ENCODE results near the gene ACHE. TPM values are rescaled to one million over a fixed set of nuclear protein-coding genes. Genes with fewer than 3 reads are reported as not detected.

The ACHE gene
- total RNA-seq, 1 experiment from 2014 or later, result 7.0 TPM

DNA sequence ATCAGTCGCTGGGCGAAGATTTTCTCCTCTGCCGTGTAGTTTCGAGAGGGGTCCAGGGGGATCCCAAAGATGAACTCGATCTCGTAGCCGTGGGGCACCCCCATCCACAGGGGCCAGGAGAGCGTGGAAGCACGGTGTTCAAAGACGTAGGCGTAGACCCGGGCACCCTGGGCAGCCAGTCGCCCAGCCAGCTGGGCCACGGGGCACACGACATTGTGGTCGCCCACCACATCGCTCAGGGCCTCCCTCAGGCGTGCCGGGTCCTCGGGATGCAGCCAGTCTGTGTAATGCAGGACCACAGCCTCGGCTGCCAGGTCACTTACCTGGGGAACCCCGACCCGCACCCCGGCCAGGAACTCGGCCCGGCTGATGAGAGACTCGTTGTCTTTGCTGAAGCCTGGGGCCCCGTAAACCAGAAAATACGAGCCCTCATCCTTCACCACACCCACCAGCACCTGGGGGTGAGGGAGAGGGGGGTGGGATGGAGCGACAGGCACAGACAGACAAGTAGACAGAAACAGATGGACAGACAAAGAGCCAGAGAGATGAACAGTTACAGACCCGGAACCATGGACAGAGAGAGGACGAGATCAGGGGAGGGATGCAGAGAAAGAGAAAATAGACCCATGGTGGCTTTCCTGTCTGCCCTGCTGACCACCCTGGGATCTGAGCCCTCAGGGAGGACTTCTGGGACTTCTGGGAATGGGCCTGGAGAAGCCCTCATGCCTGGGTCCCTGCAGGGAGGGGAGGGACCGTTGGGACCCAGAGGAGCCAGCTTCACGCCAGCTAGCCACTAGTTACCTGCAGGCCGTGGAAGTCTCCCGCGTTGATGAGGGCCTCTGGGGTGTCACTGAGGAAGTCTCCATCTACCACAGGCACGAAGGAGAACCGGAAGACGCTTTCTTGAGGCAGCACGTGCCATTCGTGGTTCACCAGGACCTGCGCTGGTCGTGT is 3.0 kb downstream of the ACHE start:
- WGBS (ENCODE audit: extremely low coverage, insufficient read length, low lambda C conversion rate), result no CpG with 5 or more reads among the region's 44 CpGs
- peaks cover 10 to 13% (median 10%) of the 10 kb centered on the region in 3 experiments; a peak in 6 of 7 replicates for H3K36me3 Mint-ChIP-seq (ENCODE audit: insufficient read depth in 1 of 3, low read depth in 3 of 3)
- Histone ChIP-seq H3K56ac (ENCODE audit: insufficient read length, low read depth, low read length) (no peak overlapping the region), H3K4ac (ENCODE audit: low read depth, low read length) (no peak overlapping the region), H2BK5ac (ENCODE audit: insufficient read length, low read length) (no peak overlapping the region), H3K9me3 (ENCODE audit: control insufficient read depth, low read depth, low read length) (no peaks in the 10 kb centered on the region), H2AK5ac (ENCODE audit: insufficient read length, low read length) (no peak overlapping the region), H2BK15ac (ENCODE audit: low read depth, low read length) (no peak overlapping the region), H3K23ac (ENCODE audit: insufficient read length, low read depth, low read length) (no peak overlapping the region), H2AFZ (ENCODE audit: low read length) (no peak overlapping the region), H4K91ac (ENCODE audit: insufficient read length, low read depth, low read length) (no peak overlapping the region), H4K8ac (replicated peaks; ENCODE audit: insufficient read length, low read depth, low read length) (no peak overlapping the region), H3K14ac (ENCODE audit: insufficient read depth, low read length) (no peak overlapping the region), H4K5ac (ENCODE audit: insufficient read length, low read depth, low read length) (no peak overlapping the region), H3K4me2 (ENCODE audit: insufficient read depth, insufficient read length, low read length) (no peak overlapping the region), H3K4me1 (ENCODE audit: insufficient read depth, low read length) (peaks cover 2% of the 10 kb centered on the region; the same call in 1 of the 2 replicates), H3K79me2 (ENCODE audit: insufficient read depth, low read length) (peaks cover 5% of the 10 kb centered on the region; the same call in 1 of the 2 replicates), H3K18ac (ENCODE audit: insufficient read length, low read depth, low read length) (no peak overlapping the region), H3K27ac (ENCODE audit: insufficient read length, low read depth, low read length) (no peak overlapping the region), H3T11ph (ENCODE audit: low read length) (no peak overlapping the region), H3K27me3 (ENCODE audit: insufficient read depth, low read length) (peaks cover 7% of the 10 kb centered on the region), H4K20me1 (ENCODE audit: control insufficient read depth, insufficient read depth, insufficient read length) (no peaks in the 10 kb centered on the region), H3K9ac (ENCODE audit: extremely low read depth, insufficient read length, low read length) (no peak overlapping the region), H2BK20ac (ENCODE audit: low read depth, low read length, poor library complexity, severe bottlenecking) (no peak overlapping the region), H2BK120ac (ENCODE audit: low read depth, low read length, poor library complexity, severe bottlenecking) (no peak overlapping the region), H2BK12ac (ENCODE audit: insufficient read length, low read depth, low read length) (no peak overlapping the region), H3K79me1 (ENCODE audit: insufficient read depth, low read depth, low read length, poor library complexity, severe bottlenecking) (no peaks in the 10 kb centered on the region), H3K23me2 (ENCODE audit: insufficient read length, low read depth, low read length, poor library complexity, severe bottlenecking) (peaks cover 36% of the 10 kb centered on the region)
- peaks cover 31 to 35% of the 10 kb centered on the region in 2 experiments for H3K4me1 Mint-ChIP-seq
- H3K27me3 Mint-ChIP-seq (ENCODE audit: low read depth), result peaks cover 19% of the 10 kb centered on the region
- DNase-seq, result no peak
- peak overlapping the region in 1 of 2 experiments; percentile 40; a peak in 2 of 5 replicates for H3K4me3 Mint-ChIP-seq
- TF ChIP-seq, protein P1, sequence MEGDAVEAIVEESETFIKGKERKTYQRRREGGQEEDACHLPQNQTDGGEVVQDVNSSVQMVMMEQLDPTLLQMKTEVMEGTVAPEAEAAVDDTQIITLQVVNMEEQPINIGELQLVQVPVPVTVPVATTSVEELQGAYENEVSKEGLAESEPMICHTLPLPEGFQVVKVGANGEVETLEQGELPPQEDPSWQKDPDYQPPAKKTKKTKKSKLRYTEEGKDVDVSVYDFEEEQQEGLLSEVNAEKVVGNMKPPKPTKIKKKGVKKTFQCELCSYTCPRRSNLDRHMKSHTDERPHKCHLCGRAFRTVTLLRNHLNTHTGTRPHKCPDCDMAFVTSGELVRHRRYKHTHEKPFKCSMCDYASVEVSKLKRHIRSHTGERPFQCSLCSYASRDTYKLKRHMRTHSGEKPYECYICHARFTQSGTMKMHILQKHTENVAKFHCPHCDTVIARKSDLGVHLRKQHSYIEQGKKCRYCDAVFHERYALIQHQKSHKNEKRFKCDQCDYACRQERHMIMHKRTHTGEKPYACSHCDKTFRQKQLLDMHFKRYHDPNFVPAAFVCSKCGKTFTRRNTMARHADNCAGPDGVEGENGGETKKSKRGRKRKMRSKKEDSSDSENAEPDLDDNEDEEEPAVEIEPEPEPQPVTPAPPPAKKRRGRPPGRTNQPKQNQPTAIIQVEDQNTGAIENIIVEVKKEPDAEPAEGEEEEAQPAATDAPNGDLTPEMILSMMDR (conservative IDR thresholded peaks at IDR 0.05), result no peak
- no peaks in the 10 kb centered on the region; a peak in 2 of 5 replicates for H3K9me3 Mint-ChIP-seq
- H3K27ac Mint-ChIP-seq, result peak overlapping the region in 2 of 3 experiments; percentile 44 to 59; a peak in 2 of 7 replicates

Data from H9 (cell line).